Keratinocyte (primary cell): ENCODE data around the gene INPP4B.

Source experiments
- CTCF ChIP-seq, 3 experiments: IDR thresholded peaks in 1 of 3; conservative IDR thresholded peaks in 1 of 3; optimal IDR thresholded peaks in 1 of 3; 2 replicates in 2 of 3; 3 replicates in 1 of 3; pipeline versions ENCODE3 to v1.5.1; 2011; ENCODE audit warnings: low read length in 3 of 3, mild to moderate bottlenecking in 3 of 3, moderate library complexity in 2 of 3, control low read depth in 1 of 3, inconsistent platforms in 1 of 3; ENCODE audit not compliant: insufficient read depth in 2 of 3; ENCODE audit errors: extremely low read depth in 1 of 3
- EZH2 ChIP-seq: IDR thresholded peaks from one replicate; pipeline ENCODE4 v1.6.1; 2012; ENCODE audit warnings: inconsistent platforms, mild to moderate bottlenecking, low read length, moderate library complexity

GRCh38 chr4:142727149-142727548 lies 119.0 kb downstream of the INPP4B start:
- no peak for TF ChIP-seq CTCF (optimal IDR thresholded peaks at IDR 0.05 in 1 of 3, IDR thresholded peaks at IDR 0.05 in 1 of 3, conservative IDR thresholded peaks at IDR 0.05 in 1 of 3; ENCODE audit: extremely low read depth in 1 of 3, insufficient read depth in 2 of 3, low read length in 3 of 3)
- TF ChIP-seq EZH2: no peak
